Head of caudate nucleus (tissue), 42 donors: ENCODE measurements around the gene HSPBP1.

Experiments
- DNase-seq, 42 donors: peaks; one replicate each; pipeline versions ENCODE4 v3.0.0 to v3.0.0-alpha.2; 2020 to 2021; ENCODE audit warnings: mixed read lengths in 7 of 42
- intact Hi-C: fragments of 100-400 bp; cut with DNase I; formaldehyde crosslinking; loops from one replicate; pipeline ENCODE4 v1.15.0; 2022

Gene HSPBP1

DNA sequence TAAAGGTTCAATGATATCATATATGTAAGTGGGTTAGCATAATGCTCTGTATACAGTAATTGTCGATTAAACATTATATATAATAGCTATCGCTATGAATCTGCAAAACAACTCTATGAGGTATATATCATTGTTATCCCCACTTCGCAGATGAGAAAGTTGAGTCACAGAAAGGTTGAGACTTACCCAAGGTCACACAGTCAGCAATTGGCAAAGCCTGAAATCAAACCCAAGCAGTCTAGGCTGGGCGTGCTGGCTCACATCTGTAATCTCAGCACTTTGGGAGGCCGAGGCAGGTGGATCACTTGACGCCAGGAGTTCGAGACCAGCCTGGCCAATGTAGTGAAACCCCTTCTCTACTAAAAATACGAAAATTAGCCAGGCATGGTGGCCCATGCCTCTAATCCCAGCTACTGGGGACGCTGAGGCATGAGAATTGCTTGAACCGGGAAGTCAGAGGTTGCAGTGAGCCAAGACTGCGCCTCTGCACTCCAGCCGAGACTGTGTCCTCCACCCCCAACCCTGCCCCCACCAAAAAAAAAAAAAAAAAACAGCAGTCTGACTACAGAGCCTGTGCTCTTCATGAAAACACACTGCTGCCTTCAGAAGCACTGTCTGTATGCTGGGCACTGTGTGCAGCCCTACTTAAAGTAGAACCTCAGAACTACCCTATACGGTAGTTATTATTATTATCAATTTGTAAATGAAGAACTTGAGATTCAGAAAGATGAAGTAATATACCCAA lies 1.3 kb downstream of the HSPBP1 start:
- DNase-seq: peak in 1 of 42 donors; percentile 51
- intact Hi-C loops: no loop called here

DNA sequence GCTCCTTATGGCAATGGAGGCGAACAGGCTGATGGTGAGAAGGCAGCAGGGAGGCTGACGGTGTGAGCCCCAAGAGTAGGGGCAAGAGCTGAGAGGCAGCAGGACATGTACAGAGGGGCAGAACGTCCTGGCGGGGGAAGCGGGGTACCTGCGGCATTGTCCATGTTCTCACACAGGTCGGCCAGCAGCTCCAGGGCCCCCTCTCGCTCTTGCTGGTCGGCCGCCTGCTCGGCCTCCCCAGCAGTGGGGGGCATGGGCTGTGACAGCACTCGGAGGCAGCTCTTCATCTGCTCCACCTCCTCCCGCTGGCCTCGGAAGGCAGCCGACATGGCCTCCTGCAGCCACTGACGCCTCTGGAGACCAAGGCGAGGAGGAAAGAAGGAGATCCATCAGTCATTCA lies 2.4 kb downstream of the HSPBP1 start:
- intact Hi-C loops: no loop called here
- no peak for DNase-seq

DNA sequence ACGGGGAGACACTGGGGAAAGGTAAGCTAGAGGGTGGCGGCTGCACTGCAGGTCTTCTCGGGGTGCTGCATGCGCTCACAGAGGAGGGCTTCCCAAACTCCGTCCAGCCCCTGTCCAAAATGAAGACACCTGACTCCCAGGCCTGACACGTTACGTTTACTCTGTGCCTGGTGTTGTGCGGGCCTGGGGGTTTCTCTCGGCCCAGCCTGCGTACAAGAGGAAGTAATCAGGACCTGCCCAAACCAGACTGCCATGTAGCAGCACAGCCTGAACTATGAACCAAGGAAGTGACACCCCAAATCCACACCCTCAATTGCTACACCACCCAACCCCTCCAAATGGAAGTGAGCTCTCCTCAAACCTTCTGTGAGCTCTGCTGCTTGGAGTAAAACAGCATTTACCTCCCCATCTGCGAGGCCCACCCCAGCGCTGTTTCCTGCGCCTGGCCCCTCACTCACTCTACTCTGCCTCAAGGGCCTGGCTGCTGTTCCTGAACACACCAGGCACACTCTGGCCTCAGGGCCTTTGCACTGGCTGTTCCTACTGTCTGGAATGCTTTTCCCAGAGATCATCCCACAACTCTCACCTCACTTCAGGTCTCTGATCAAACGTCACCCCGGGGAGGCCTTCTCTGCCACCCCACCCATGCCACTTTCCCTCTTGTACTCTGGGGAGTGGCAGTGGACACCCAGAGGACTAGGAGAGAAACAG lies 3.0 kb downstream of the HSPBP1 start:
- DNase-seq: no peak
- intact Hi-C loops: no loop called here

DNA sequence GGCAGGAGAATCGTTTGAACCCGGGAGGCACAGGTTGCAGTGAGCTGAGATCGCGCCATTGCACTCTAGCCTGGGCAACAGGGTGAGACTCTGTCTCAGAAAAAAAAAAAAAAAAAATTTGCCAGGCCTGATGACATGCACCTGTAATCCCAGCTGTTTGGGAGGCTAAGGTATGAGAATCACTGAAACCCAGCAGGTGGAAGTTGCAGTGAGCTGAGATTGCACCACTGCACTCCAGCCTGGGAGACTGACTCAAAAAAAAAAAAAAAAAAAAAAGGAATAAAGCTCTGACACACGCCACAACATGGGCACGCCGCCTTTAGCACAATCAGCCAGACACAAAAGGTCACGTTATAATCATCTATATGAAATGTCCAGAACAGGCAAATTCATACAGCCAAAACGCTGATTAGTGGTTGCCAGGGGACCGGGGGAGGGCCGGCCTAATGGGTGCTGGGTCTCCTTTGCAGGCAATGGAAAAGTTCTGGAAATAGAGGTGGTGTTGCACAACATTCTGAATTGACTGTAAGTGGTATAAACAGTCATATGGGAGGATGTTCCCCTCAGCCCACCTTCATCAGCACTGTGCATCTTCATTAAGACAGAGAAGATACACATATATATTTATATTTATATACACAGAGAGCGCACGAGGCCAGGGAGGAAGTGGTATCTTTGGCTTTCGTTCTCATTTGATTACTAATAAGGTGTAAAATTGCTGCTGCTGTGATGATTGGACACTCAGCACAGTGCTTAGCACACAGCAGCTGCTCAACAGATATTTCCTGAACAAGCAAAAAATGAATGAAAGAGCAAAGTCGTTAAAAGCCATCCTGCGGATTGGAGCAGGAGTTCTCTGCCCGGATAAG lies 3.8 kb downstream of the HSPBP1 start:
- intact Hi-C loops: no loop called here

DNA sequence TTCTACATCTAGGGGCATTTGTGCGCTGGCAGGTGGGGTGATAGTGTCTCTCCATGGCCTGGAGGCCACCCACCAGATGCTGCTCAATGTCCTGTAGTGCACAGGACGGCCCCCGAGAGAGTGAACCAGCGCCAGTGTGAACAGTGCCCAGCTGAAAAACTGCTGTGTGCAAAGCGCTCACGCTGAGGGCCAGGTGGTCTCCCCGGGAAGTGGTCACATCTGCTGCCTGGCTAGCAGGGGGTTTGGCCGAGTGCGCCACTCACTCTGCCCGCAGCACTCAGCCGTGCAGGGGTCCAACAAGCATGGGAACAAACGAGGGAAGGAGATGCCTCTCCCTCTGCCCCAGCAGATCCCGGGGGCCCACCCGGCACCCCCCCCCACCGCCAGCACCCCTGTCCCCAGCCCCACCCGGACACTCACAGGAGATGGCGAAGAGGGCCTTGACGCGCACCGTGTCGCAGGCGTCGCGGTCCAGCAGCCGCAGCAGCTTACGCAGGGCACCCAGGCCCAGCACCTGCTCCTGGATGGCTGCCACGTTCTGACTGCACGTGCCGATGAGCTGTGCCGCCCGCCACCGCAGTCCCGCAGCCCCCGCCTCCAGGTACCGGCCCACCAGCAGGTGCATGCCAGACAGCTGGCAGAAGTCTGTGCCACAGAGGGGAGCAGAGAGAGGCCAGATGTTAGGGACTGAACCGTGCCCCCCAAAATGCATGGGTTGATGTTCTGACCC lies 5.8 kb downstream of the HSPBP1 start:
- peak in 24 of 42 donors; percentile 33 to 77 (median 64) for DNase-seq
- intact Hi-C loops: no loop called here

More for the DNA sequence above, 3.8 kb downstream of the HSPBP1 start:
- DNase-seq: no peak

DNA sequence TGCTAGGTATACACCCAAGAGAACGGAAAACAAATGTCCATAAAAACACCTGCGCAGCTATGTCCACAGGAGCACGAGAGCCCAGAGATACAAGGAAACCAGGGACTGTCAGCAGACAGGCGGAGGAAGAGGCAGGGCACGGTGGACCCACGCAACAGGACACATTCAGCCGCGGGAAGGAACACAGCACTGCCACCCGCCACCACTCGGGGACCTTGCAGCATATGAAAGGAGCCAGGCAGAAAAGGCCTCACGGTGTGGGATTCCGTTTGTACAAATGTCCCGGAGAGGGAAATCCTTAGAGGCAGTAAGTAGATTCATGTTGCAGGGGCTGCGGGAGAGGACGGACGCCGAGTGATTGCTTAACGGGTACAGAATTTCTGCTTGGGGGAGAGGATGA lies 7.8 kb downstream of the HSPBP1 start:
- no peak for DNase-seq
- intact Hi-C loops: no loop called here

DNA sequence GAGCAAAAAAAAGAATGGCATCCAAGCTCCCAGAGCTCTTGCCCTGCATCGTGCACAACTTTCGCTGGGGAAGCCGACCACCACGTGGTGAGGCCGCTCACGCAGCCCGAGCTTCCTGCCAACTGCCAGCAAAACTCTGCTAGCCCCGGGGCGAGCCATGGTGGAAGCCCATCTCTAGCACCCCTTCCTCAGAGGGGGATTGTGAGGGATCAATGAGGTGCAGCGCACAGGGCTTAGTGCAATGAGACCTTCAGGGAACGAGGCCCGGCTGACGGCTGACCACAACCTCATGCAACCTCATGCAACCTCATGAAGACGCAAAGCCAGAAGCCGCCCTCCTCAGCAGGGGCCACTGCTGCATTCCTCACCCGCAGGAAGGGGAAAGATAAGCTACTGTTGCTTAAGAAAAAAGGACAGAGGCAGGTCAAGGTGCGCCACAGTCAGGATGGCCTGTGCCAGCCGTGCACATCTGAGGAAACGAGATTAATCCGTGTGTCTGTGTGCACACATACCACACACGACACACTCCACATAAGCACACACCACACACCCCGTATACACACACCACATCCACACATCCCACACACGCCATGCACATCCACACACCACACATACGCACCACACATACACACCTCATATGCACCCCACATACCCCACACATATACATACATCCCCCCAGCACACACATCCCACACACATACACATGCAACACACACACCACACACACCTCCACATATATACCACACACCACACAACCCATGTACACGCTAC lies 9.6 kb downstream of the HSPBP1 start:
- intact Hi-C loops: no loop called here
- no peak for DNase-seq

DNA sequence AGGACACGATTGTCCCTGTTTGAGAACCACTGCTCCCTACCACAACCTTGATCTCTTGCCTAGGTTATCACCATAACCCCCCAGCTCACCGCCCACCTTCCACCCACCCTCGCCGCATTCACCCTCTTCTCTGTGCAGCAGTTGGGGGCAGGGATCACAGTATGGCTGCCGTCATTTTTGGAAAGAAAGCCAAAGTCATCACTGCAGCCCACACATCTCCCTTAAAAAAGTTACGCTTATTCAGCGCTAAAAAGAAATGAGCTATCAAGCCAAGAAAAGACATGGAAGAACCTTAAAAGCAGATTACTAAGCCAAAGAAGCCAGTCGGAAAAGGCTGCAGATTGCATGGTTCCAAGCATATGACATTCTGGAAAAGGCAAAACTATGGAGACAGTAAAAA lies 10.6 kb downstream of the HSPBP1 start:
- DNase-seq: peak in 39 of 42 donors; percentile 35 to 90 (median 69)
- intact Hi-C loops: no loop called here

DNA sequence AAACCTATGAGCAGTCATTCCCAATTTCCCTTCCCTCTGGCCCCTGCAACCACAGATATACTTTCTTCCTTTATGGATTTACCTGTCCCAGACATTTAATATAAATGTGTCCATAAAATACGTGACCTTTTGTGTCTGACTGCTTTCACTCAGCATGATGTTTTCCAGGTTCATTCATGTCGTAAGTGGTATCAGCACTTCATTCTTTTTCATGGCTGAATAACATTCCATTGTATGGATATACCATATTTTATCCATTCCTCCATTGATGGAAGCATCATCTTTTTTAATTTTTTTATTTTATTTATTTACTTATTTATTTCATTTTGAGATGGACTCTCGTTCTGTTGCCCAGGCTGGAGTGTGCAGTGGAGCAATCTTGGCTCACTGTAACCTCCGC lies 13.1 kb downstream of the HSPBP1 start:
- DNase-seq: no peak
- intact Hi-C loops: no loop called here

DNA sequence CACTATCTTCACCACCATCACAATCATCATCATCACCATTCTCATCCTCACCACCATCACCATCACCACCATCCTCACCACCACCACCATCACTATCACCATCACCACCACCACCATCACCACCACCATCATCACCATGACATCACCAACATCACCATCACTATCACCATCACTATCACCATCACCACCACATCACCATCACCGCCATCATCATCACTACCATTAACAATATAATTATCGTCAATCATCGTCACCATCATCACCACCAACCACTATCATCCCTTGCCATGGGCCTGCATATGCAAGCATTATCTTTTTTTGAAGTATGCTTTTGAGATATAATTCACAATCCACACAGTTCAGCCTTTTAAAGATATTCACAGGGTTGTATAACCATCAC lies 13.5 kb downstream of the HSPBP1 start:
- intact Hi-C loops: no loop called here
- DNase-seq: no peak

DNA sequence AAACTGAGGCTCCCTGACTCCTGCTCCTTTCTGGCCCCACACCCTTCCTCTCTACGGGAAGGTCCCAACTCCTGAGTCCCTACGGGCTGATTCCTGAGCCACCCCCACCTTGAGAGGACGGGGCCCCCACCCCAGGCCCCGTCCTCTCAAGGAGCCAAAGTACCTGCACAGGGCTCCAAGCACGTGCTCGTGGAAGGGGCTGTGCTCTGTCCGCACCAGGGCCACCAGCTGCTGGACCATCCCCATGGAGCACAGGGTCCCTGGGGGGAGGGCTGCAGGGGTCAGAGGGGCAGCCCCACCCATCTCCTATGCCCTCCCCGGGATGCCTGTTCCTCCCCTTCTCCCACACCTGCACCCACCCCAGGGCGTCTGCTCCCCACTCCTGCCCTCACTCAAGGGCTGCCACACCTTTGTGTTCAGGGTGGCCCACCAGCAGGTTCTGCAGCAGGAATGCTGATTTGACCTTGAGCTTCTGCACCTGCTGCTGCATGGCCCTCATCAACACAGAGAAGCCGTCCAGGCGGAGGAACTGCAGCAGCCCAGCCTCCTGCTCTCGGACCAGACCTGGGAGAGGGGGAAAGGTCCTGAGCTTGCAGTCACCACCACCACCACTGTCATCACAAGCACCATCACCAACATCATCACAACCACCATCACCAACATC lies 14.1 kb downstream of the HSPBP1 start:
- DNase-seq: no peak
- intact Hi-C loops: no loop called here

DNA sequence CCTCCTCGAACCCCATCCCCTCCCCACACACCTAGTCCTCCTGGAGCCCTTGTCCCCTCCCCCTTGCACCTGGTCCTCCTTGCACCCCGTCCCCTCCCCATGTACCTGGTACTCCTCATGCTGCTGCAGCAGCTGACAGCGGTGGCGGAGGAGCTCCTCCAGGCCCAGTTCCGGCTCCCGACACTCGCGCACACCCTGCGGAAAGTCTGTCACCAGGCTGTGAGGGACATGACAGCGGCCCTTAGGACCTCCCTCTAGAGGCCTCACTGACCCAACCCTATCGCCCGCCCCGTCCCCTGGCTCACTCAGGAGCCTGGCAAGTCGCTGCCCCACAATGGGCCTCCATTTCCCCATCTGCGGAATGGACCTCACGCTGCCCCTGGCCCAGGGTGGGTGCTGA lies 14.7 kb downstream of the HSPBP1 start:
- intact Hi-C loops: no loop called here
- no peak for DNase-seq

DNA sequence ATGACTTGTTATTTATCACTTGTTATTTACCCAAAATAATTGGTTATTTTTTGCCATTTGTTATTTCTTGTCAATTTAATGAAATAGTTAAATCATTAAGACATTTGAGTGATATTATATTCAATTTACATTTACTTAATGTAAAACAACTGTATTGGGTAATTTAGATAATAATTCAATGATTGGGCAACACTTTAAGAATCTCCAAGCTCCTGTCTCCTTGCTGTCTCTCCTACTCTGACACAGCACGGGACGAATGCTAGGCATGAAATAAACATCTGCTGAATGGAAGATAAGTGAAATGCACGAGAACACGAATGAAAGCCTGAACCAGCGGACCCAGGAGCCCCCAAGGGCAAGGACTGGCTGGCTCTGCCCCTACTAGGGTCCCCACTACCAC lies 15.4 kb downstream of the HSPBP1 start:
- no peak for DNase-seq
- intact Hi-C loops: no loop called here

DNA sequence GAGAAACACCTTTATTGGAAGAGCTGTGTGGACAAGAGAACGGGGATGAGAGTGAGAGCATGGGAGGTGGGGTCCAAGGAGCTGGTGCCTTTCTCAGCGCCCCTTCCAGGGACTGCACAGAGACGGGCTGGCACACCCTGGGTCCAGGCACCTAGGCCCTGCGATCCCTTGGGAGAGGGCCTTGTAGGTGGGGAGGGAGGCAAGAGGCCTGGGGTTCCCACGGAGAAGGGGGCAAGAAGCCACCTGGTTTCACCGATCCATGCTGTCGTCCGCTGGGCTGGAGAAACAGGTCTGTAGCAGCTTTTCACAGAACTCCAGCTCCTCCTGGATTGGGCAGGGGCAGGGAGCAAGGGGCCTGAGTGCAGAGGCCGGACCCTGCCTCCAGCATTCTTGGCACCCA lies 17.6 kb downstream of the HSPBP1 start:
- intact Hi-C loops: no loop called here

DNA sequence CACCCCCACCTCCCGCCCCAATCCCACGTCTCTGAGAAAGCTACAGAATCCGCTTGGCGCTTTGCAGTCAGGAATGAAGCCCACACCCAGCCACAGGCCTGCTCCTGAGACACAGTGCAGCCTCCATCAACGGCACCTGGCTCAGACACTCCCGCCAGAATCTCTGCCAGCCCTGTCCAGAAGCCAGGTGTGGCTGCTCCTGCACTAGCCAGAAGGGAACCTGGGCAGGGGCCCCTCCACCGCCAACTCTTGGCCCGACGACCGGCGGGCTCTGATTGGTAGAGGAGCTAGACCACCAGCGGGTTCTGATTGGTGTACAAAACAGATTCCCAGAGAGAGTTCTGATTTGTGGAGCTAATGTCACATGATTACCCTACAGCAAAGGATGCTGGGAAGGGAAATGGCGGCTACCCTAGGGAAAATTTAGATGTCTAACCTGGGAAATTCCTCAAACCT lies 18.2 kb downstream of the HSPBP1 start:
- peak in 2 of 42 donors; percentile 34 to 55 for DNase-seq
- intact Hi-C loops: no loop called here

More for the DNA sequence above, 17.6 kb downstream of the HSPBP1 start:
- no peak for DNase-seq

DNA sequence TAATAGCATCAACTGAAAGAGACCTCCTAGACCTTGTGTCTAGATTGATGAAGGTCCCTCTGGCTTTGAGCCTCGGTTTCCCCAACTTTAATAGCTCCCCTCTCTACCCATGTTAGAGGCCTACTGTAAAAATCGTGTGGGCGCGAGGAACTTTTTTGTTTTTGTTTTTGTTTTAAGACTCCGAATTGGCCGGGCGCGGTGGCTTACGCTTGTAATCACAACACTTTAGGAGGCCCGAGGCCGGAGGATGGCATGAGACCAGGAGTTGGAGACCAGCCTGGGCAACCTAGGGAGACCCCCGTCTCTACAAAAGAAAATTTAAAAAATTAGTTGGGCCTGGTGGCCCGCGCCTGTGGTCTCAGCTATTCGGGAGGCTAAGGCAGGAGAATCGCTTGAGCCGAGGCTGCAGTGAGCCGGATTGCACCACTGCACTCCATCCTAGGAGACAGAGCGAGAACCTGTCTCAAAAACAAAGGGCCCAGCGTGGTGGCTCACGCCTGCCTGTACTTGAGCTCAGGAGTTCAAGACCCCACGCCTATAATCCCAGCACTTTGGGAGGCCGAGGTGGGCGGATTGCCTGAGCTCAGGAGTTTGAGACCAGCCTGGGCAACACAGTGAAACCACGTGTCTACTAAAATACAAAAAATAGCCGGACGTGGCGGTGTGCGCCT lies 20.2 kb downstream of the HSPBP1 start:
- intact Hi-C loops: no loop called here
- peak in 7 of 42 donors; percentile 16 to 54 (median 42) for DNase-seq

DNA sequence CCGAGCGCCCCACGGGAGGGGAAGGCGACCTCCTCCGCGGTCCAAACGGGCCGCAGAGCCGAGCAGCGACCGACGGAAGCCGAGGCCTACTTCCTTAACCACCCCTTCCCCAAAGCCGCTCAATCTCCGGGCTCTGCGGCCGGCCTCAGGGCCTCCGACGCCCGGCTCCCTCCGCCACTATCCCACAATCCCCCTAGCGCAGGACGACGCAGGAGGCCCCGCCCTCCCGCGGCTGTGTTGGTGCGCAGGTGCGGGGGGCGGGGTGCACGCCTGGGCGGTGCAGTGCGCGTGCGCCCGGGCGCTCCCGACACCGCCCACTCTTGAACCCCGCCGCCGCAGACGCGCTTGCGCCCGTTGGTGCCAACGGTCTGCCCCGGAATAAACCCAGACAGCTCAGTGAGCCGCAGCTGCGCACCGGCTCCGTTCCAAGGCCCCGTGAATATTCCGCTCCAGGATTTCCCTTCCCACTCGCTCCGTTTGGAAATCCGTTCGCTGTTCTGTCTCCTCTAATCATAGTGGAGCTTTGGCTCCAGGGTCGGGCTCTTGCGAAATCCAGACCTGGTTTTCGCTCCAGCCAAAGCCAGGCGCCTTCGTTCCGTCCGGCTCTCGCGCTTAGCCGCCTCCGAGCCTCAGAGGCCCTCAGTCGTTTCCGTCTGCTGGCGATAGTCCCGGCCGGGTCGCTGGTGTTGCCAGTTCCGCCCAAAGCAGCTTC lies 20.9 kb downstream of the HSPBP1 start, which contains the start of gene PPP6R1:
Gene PPP6R1 (minus strand): TSS at position 190 of the 712 bp plus-strand sequence. CDS start 11,914 bp downstream, outside the sequence.
- intact Hi-C loops: no loop called here
- DNase-seq: peak; percentile 90 to 99 (median 97)
